DND-41 (cell line): ENCODE data around the gene PRDX2.

Experiments used
- ATAC-seq: fragments of 200-7000 bp; cut with Tn5 transposase; 3 replicates; pipeline ENCODE4 v1.9.1; 2021; ENCODE audit warnings: low read depth; ENCODE audit not compliant: insufficient read depth
- DNase-seq: peaks from one replicate; pipeline ENCODE4 v3.0.0-alpha.2; 2020
- H2AFZ ChIP-seq: 2 replicates; pipeline ENCODE4 v1.6.0; 2012; ENCODE audit warnings: low read depth, low read length
- H3K27ac ChIP-seq: 2 replicates; pipeline ENCODE4 v1.5.1; 2012; ENCODE audit warnings: low read length, inconsistent platforms
- H3K27me3 ChIP-seq: fragments of 200-600 bp; sonication (generic); 2 replicates; pipeline ENCODE4 v1.6.0; 2012; ENCODE audit warnings: low read length, mild to moderate bottlenecking, inconsistent platforms; ENCODE audit not compliant: insufficient read depth, poor library complexity
- H3K36me3 ChIP-seq: 2 replicates; pipeline ENCODE4 v1.5.1; 2012; ENCODE audit warnings: low read length, inconsistent platforms; ENCODE audit not compliant: insufficient read depth
- H3K4me1 ChIP-seq: 2 replicates; pipeline ENCODE4 v1.5.1; 2012; ENCODE audit warnings: mild to moderate bottlenecking, low read length; ENCODE audit not compliant: insufficient read depth
- H3K4me2 ChIP-seq: 2 replicates; pipeline ENCODE4 v1.6.0; 2012; ENCODE audit warnings: mild to moderate bottlenecking, moderate library complexity, low read length, inconsistent platforms; ENCODE audit not compliant: insufficient read depth
- H3K4me3 ChIP-seq, 2 experiments: fragments of 200-600 bp in 1 of 2; shearing (Covaris generic) in 1 of 2; 2 replicates each; pipeline ENCODE4 v1.5.1; 2012 to 2016; ENCODE audit warnings: inconsistent platforms in 2 of 2, low read length in 2 of 2, mild to moderate bottlenecking in 2 of 2, low read depth in 1 of 2, moderate library complexity in 1 of 2
- H3K79me2 ChIP-seq: 2 replicates; pipeline ENCODE4 v1.6.0; 2012; ENCODE audit warnings: low read length, inconsistent platforms; ENCODE audit not compliant: insufficient read depth
- H3K9ac ChIP-seq: 2 replicates; pipeline ENCODE4 v1.6.0; 2012; ENCODE audit warnings: low read depth, mild to moderate bottlenecking, inconsistent platforms, low read length, moderate library complexity
- H3K9me3 ChIP-seq: 2 replicates; pipeline ENCODE4 v1.5.1; 2012; ENCODE audit warnings: low read length, moderate library complexity, mild to moderate bottlenecking, inconsistent platforms; ENCODE audit not compliant: insufficient read depth, severe bottlenecking
- H4K20me1 ChIP-seq: 2 replicates; pipeline ENCODE4 v1.6.0; 2012; ENCODE audit warnings: low read length; ENCODE audit not compliant: insufficient read depth
- EZH2 ChIP-seq: IDR thresholded peaks from 3 replicates; pipeline ENCODE4 v1.6.1; 2012; ENCODE audit warnings: borderline replicate concordance, low read depth, mild to moderate bottlenecking, moderate library complexity, low read length, inconsistent platforms; ENCODE audit not compliant: severe bottlenecking
- TF ChIP-seq, protein P1 (sequence below): IDR thresholded peaks from 2 replicates; pipeline ENCODE4 v1.5.1; 2012; ENCODE audit warnings: borderline replicate concordance, low read length, moderate library complexity, mild to moderate bottlenecking; ENCODE audit not compliant: poor library complexity, severe bottlenecking; ENCODE audit errors: extremely low read depth

The PRDX2 gene

DNA sequence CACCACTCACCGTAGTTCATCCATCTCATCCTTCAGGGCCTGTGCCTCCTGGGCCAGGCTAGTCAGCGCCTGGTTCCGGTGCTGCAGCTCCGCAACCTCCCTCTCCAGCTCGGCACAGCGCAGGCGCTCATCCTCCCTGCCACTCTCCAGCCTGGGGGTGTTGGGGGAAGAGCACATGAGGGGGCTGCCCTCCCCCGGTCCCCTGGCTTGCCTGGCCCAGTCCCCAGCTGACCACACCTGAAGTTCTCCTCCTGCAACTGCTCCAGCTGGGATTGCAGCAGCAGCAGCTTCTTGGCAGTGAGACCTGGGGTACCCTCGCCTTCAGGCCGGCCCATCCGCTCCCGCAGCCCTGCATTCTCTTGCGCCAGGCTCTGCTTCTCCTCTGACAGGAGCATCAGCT is 30.7 kb downstream of the PRDX2 start:
- TF ChIP-seq EZH2, result no peak
- TF ChIP-seq, protein P1, sequence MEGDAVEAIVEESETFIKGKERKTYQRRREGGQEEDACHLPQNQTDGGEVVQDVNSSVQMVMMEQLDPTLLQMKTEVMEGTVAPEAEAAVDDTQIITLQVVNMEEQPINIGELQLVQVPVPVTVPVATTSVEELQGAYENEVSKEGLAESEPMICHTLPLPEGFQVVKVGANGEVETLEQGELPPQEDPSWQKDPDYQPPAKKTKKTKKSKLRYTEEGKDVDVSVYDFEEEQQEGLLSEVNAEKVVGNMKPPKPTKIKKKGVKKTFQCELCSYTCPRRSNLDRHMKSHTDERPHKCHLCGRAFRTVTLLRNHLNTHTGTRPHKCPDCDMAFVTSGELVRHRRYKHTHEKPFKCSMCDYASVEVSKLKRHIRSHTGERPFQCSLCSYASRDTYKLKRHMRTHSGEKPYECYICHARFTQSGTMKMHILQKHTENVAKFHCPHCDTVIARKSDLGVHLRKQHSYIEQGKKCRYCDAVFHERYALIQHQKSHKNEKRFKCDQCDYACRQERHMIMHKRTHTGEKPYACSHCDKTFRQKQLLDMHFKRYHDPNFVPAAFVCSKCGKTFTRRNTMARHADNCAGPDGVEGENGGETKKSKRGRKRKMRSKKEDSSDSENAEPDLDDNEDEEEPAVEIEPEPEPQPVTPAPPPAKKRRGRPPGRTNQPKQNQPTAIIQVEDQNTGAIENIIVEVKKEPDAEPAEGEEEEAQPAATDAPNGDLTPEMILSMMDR, result no peak
- no peak overlapping the region for H2AFZ ChIP-seq
- H3K79me2 ChIP-seq, result no peaks in the 10 kb centered on the region

DNA sequence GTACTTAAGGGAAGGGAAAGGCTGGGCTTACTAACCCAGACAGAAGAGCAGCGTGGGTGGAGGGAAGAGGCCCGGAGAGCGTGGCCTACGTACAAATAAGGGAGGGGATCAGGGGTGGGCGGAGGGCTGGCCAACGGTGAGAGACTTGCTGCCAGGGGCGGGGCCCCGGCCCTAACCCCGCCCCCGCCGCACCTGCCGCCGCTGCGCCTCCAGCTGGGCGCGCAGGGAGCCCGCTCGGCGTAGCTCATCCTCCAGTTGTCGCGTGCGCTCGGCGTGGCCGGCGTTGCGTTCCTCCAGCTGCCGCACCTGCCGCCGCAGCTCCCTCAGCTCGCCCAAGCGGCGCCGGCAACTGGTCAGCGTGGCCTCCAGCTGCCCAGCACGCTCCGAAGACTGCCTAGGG is 31.9 kb downstream of the PRDX2 start:
- Histone ChIP-seq H3K4me3 (no peak overlapping the region), H2AFZ (no peak overlapping the region), H3K9me3 (no peaks in the 10 kb centered on the region), H3K27ac (no peak overlapping the region), H3K4me1 (peaks cover 11% of the 10 kb centered on the region), H3K79me2 (no peaks in the 10 kb centered on the region), H3K36me3 (no peaks in the 10 kb centered on the region), H3K4me2 (no peak overlapping the region), H4K20me1 (no peaks in the 10 kb centered on the region), H3K27me3 (no peaks in the 10 kb centered on the region), H3K9ac (no peak overlapping the region)
- ATAC-seq, result no peak
- TF ChIP-seq, protein P1, result no peak
- no peak for TF ChIP-seq EZH2
- no peak for DNase-seq

More for the DNA sequence above, 30.7 kb downstream of the PRDX2 start:
- Histone ChIP-seq H3K27ac (no peak overlapping the region), H4K20me1 (no peaks in the 10 kb centered on the region), H3K36me3 (no peaks in the 10 kb centered on the region), H3K9me3 (no peaks in the 10 kb centered on the region), H3K27me3 (no peaks in the 10 kb centered on the region), H3K4me2 (no peak overlapping the region), H3K4me3 (no peak overlapping the region), H3K9ac (no peak overlapping the region), H3K4me1 (peaks cover 14% of the 10 kb centered on the region)
- ATAC-seq, result no peak
- no peak for DNase-seq

- TF ChIP-seq EZH2, result no peak
- TF ChIP-seq, protein P1, result no peak
- Histone ChIP-seq H3K4me1 (peaks cover 9% of the 10 kb centered on the region), H3K79me2 (no peaks in the 10 kb centered on the region), H3K36me3 (no peaks in the 10 kb centered on the region), H2AFZ (no peak overlapping the region), H3K9me3 (no peaks in the 10 kb centered on the region), H3K4me2 (no peak overlapping the region), H4K20me1 (no peaks in the 10 kb centered on the region), H3K27me3 (no peaks in the 10 kb centered on the region), H3K9ac (no peak overlapping the region), H3K4me3 (no peak overlapping the region), H3K27ac (no peak overlapping the region)
- DNase-seq, result no peak
- no peak for ATAC-seq
Observed at GRCh38 chr19:12767666-12768065, 33.9 kb downstream of the PRDX2 start.

- Histone ChIP-seq H4K20me1 (no peaks in the 10 kb centered on the region), H3K9me3 (no peaks in the 10 kb centered on the region), H3K27me3 (no peaks in the 10 kb centered on the region), H3K27ac (no peak overlapping the region), H3K4me2 (no peak overlapping the region), H3K79me2 (no peaks in the 10 kb centered on the region), H3K36me3 (no peaks in the 10 kb centered on the region), H3K4me3 (no peak overlapping the region), H3K9ac (no peak overlapping the region), H3K4me1 (peaks cover 9% of the 10 kb centered on the region), H2AFZ (no peak overlapping the region)
- DNase-seq, result no peak
- ATAC-seq, result no peak
- TF ChIP-seq EZH2, result no peak
- TF ChIP-seq, protein P1, result no peak
Observed at GRCh38 chr19:12767150-12767549, 34.5 kb downstream of the PRDX2 start.
